HG03135 (cell line): Measurements from ENCODE around the gene SBNO2.

Experiments
- ATAC-seq: cut with Tn5 transposase; IDR thresholded peaks from one replicate; pipeline ENCODE4 v1.9.1; 2021; ENCODE audit warnings: mild to moderate bottlenecking, moderate library complexity; ENCODE audit not compliant: unreplicated experiment

Gene SBNO2

GRCh38 chr19:1063030-1063908, 110.8 kb downstream of the SBNO2 start:
- no peak for ATAC-seq

- no peak for ATAC-seq
These were observed 111.6 kb downstream of the SBNO2 start for GRCh38 chr19:1062387-1063029.

- ATAC-seq: no peak
These were observed 112.1 kb downstream of the SBNO2 start for GRCh38 chr19:1061987-1062386.

GRCh38 chr19:1060689-1061088, 113.4 kb downstream of the SBNO2 start:
- no peak for ATAC-seq

- no peak for ATAC-seq
These were observed 116.0 kb downstream of the SBNO2 start for GRCh38 chr19:1058112-1058511.
